ENCODE data around the gene IGSF21.

The IGSF21 gene

DNA sequence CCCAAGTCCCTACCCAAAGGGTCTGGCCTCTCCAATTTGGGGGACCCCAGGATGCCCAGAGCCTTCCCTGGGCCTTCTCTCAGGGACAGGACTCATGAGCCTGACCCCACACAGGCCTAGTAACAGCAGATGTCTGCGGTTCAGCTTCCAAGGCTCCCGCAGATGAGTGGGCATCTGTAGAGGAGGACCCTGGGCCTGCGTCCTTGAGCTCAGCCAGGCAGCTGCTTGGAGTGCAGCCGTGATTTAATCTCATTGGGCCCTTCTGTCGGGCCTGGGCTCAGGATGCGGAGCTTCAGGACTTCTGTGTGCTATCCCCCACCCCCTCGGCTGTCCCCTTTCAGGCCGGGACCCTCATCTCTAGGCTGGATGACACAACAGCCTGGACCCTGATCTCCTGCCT, 35.4 kb downstream of the IGSF21 start:
- H3K4me3 ChIP-seq (replicated peaks; ENCODE audit: low read depth, low read length) = no peak overlapping the region
- DNase-seq (ENCODE audit: low read depth) = no peak
- TF ChIP-seq, protein P1, sequence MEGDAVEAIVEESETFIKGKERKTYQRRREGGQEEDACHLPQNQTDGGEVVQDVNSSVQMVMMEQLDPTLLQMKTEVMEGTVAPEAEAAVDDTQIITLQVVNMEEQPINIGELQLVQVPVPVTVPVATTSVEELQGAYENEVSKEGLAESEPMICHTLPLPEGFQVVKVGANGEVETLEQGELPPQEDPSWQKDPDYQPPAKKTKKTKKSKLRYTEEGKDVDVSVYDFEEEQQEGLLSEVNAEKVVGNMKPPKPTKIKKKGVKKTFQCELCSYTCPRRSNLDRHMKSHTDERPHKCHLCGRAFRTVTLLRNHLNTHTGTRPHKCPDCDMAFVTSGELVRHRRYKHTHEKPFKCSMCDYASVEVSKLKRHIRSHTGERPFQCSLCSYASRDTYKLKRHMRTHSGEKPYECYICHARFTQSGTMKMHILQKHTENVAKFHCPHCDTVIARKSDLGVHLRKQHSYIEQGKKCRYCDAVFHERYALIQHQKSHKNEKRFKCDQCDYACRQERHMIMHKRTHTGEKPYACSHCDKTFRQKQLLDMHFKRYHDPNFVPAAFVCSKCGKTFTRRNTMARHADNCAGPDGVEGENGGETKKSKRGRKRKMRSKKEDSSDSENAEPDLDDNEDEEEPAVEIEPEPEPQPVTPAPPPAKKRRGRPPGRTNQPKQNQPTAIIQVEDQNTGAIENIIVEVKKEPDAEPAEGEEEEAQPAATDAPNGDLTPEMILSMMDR (IDR thresholded peaks at IDR 0.05; ENCODE audit: low read length, missing control alignments) = no peak

DNA sequence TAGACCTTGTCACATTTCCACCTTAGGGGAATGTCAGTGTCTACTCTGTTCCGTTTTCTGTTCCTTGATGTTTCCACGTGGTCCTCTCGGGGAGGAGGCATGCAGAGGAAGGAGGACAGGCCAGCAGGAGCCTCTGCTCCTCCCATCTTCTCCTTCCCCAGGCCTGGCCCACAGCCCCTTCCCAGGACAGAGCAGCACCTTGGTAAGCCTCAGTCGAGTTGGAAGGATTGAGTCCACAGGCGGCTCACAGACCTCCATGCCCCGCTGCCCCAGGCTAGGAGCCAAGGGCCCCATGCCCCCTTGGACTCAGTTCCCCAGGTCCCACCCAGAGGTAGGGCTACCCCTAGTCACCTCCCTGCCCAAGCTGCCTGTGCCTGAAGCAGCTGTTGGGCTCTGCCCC, 36.5 kb downstream of the IGSF21 start:
- DNase-seq (ENCODE audit: low read depth) = no peak
- no peak overlapping the region for H3K4me3 ChIP-seq (replicated peaks; ENCODE audit: low read depth, low read length)
- TF ChIP-seq, protein P1 (IDR thresholded peaks at IDR 0.05; ENCODE audit: low read length, missing control alignments) = no peak

DNA sequence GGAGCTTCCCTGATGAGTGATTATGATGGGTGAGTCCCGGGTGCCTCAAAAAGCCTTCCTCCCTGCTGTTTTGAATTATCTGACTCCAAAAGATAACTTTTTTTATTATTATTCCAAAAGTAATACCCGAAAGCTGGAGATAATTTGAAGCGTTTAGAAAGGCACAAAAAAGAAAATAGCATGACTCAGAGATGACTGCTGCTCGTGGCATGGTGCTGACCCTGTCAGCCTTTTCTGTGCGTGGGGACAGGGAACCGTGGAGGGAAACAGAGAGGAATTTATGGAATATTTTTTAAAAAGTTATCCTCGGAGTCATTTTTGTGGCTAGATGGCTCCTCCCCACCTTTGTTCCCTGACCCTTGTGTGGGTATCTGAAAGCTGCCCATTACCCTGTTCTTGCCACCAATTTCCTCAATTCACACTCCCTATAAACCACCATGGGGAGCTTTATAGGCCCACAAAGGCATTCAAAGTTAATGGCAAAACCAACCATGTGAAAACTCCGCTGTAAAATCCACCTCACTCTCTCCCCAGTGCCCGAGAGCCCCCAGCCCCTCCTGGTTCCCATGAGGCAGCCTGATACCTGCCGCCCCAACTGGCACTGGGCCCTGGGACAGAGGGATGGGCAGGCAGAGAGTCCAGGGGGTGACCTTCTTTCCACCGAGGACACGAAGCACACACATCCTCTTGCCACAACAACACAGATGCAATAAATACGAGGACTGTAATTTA, 37.5 kb downstream of the IGSF21 start:
- DNase-seq (ENCODE audit: low read depth) = no peak
- H3K4me3 ChIP-seq (replicated peaks; ENCODE audit: low read depth, low read length) = no peak overlapping the region
- TF ChIP-seq, protein P1 (IDR thresholded peaks at IDR 0.05; ENCODE audit: low read length, missing control alignments) = no peak

DNA sequence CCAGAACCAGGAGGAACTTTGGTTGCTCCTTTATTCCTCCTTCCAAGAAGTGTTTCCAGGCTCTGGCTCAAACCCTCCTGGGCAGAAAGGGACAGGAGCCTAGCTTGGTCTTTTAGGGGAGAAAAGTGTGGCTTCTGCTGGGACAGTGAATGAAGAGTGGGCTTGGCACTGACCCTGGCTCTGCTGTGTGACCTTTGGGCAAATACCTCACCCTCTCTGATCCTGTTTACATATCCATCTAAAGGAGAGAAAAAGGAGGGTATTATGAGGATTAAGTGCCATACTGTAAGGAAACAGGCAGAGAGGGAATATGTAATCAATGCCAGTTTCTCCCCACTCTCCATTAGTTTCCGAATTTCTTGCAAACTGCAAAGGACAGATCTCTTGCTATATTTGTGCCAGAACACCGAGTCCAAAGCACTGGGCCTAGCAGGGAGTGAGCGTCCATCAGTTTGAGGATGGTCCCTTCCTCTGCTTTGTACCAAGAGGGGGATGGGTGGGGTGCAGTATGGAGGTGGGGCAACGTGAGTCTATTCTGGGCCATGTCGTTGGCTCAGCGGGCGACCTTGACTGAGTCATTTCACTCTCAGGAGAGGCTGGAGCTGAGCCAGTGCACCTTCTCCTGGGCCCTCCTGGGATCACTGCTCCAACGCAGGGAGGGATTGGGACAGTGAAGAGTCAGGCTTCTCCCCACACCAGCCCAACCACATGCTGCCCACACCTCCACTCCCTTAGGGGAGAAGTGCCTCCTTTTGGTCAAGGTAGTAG, 38.4 kb downstream of the IGSF21 start:
- DNase-seq (ENCODE audit: low read depth) = no peak
- no peak overlapping the region for H3K4me3 ChIP-seq (replicated peaks; ENCODE audit: low read depth, low read length)
- TF ChIP-seq, protein P1 (IDR thresholded peaks at IDR 0.05; ENCODE audit: low read length, missing control alignments) = no peak

DNA sequence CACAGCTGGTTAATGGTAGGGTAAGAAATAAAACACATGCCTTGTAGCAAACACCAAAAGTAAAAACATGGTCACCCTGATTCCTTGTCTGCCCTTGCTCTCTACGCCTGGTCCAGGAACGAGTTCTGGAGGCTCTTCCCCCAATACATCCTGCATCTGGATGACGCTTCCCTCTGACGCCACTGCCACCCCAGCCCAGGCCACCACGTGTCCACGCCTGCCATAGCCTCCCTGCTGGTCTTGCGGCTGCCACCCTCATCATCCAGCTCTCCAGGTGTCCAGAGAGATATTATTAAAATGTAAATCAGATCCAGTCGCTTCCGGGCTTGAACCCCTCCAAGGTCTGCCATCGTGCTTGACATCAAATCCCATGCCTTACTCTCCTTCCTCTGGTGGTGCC, 39.3 kb downstream of the IGSF21 start:
- no peak overlapping the region for H3K4me3 ChIP-seq (replicated peaks; ENCODE audit: low read depth, low read length)
- DNase-seq (ENCODE audit: low read depth) = no peak
- TF ChIP-seq, protein P1 (IDR thresholded peaks at IDR 0.05; ENCODE audit: low read length, missing control alignments) = no peak

DNA sequence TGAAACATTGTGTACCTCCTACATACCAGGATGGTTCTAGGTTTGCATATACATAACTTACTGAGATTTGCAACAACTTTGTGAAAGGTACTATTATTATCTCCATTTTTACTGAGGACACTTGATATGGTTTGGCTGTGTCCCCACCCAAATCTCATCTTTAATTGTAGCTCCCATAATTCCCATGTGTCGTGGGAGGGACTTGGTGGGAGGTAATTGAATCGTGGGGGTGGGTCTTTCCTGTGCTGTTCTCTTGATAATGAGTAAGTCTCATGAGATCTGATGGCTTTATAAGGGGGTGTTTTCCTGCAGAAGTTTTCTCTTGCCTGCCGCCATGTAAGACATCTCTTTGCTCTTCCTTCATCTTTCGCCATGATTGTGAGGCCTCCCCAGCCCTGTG, 40.1 kb downstream of the IGSF21 start:
- TF ChIP-seq, protein P1 (IDR thresholded peaks at IDR 0.05; ENCODE audit: low read length, missing control alignments) = no peak
- H3K4me3 ChIP-seq (replicated peaks; ENCODE audit: low read depth, low read length) = no peak overlapping the region
- DNase-seq (ENCODE audit: low read depth) = no peak

All from fibroblast of pulmonary artery (primary cell).